DOHH2 (cell line): ENCODE measurements around the gene TBX4.

Source experiments
- H3F3A ChIP-seq: fragments of 200-600 bp; sonication (generic), shearing (Covaris generic); 2 replicates; pipeline ENCODE4 v1.6.0; 2016; ENCODE audit warnings: antibody characterized with exemption, mild to moderate bottlenecking; ENCODE audit not compliant: control insufficient read depth, insufficient read depth
- H3K27ac ChIP-seq: fragments of 200-600 bp; sonication (generic); 2 replicates; pipeline ENCODE4 v1.5.1; 2014; ENCODE audit warnings: low read depth, mild to moderate bottlenecking, low read length, moderate library complexity
- H3K27me3 ChIP-seq: fragments of 200-600 bp; sonication (generic); 2 replicates; pipeline ENCODE4 v1.6.1; 2014; ENCODE audit warnings: mild to moderate bottlenecking, low read length, mixed read lengths; ENCODE audit not compliant: control insufficient read depth
- H3K36me3 ChIP-seq: fragments of 200-600 bp; sonication (generic); 2 replicates; pipeline ENCODE4 v1.6.1; 2014; ENCODE audit warnings: mild to moderate bottlenecking, low read length, moderate library complexity, mixed read lengths; ENCODE audit not compliant: control insufficient read depth
- H3K4me1 ChIP-seq: fragments of 200-600 bp; sonication (generic); 2 replicates; pipeline ENCODE4 v1.6.1; 2014; ENCODE audit warnings: mild to moderate bottlenecking, low read length, mixed read lengths; ENCODE audit not compliant: control insufficient read depth
- H3K4me2 ChIP-seq: fragments of 200-600 bp; sonication (generic); 2 replicates; pipeline ENCODE4 v1.6.0; 2014; ENCODE audit warnings: mild to moderate bottlenecking, low read length, moderate library complexity
- H3K4me3 ChIP-seq: fragments of 200-600 bp; sonication (generic); 2 replicates; pipeline ENCODE4 v1.5.1; 2014; ENCODE audit warnings: mild to moderate bottlenecking, low read length, mixed read lengths
- H3K79me2 ChIP-seq: fragments of 200-600 bp; sonication (generic); 2 replicates; pipeline ENCODE4 v1.6.1; 2014; ENCODE audit warnings: mild to moderate bottlenecking, low read length, mixed read lengths; ENCODE audit not compliant: control insufficient read depth
- H3K9me2 ChIP-seq: fragments of 200-600 bp; sonication (generic); replicated peaks from 2 replicates; pipeline ENCODE4 v1.6.1; 2014; ENCODE audit warnings: mild to moderate bottlenecking, low read length, mixed read lengths; ENCODE audit not compliant: control insufficient read depth
- H3K9me3 ChIP-seq: fragments of 200-600 bp; sonication (generic); 2 replicates; pipeline ENCODE4 v1.6.1; 2014; ENCODE audit warnings: antibody characterized with exemption, low read length, mixed read lengths; ENCODE audit not compliant: control insufficient read depth, insufficient read depth
- H4K20me1 ChIP-seq: fragments of 200-600 bp; sonication (generic); 2 replicates; pipeline ENCODE4 v1.6.0; 2014; ENCODE audit warnings: low read depth, mild to moderate bottlenecking, antibody characterized with exemption, low read length, moderate library complexity; ENCODE audit not compliant: control insufficient read depth, insufficient read depth
- CTCF ChIP-seq: fragments of 200-600 bp; sonication (generic); IDR thresholded peaks from one replicate; pipeline ENCODE4 v1.5.1; 2014; ENCODE audit warnings: antibody characterized with exemption, mild to moderate bottlenecking, low read depth, low read length; ENCODE audit not compliant: poor library complexity, severe bottlenecking
- EZH2phosphoT487 ChIP-seq: fragments of 200-600 bp; sonication (generic); IDR thresholded peaks from 2 replicates; pipeline ENCODE4 v1.6.1; 2017; ENCODE audit warnings: borderline replicate concordance, mild to moderate bottlenecking, antibody characterized with exemption, low read length, moderate library complexity, mixed read lengths

Gene TBX4

GRCh38 chr17:61482467-61482866, 30.2 kb downstream of the TBX4 start:
- Histone ChIP-seq H3K79me2 (no peaks in the 10 kb centered on the region), H4K20me1 (no peaks in the 10 kb centered on the region), H3K9me3 (no peaks in the 10 kb centered on the region), H3K27ac (no peak overlapping the region), H3K4me3 (no peak overlapping the region), H3K4me1 (no peaks in the 10 kb centered on the region), H3K36me3 (no peaks in the 10 kb centered on the region), H3K27me3 (no peaks in the 10 kb centered on the region), H3K4me2 (no peak overlapping the region), H3K9me2 (no peaks in the 10 kb centered on the region), H3F3A (no peaks in the 10 kb centered on the region)
- TF ChIP-seq CTCF (no peak), EZH2phosphoT487 (no peak)

- Histone ChIP-seq H3K27ac (no peak overlapping the region), H3K9me3 (no peaks in the 10 kb centered on the region), H3K36me3 (no peaks in the 10 kb centered on the region), H4K20me1 (no peaks in the 10 kb centered on the region), H3K4me3 (no peak overlapping the region), H3K79me2 (no peaks in the 10 kb centered on the region), H3K27me3 (no peaks in the 10 kb centered on the region), H3K4me1 (no peaks in the 10 kb centered on the region), H3K9me2 (no peaks in the 10 kb centered on the region), H3K4me2 (no peak overlapping the region), H3F3A (no peaks in the 10 kb centered on the region)
- TF ChIP-seq CTCF (no peak), EZH2phosphoT487 (no peak)
Measured at GRCh38 chr17:61483778-61484116, 31.5 kb downstream of the TBX4 start.

- H3K27me3 ChIP-seq: no peaks in the 10 kb centered on the region
- H3K4me3 ChIP-seq: no peak overlapping the region
- no peaks in the 10 kb centered on the region for H3K9me3 ChIP-seq
- no peak for TF ChIP-seq EZH2phosphoT487
- TF ChIP-seq CTCF: no peak
- H4K20me1 ChIP-seq: no peaks in the 10 kb centered on the region
- H3K4me1 ChIP-seq: no peaks in the 10 kb centered on the region
- H3K4me2 ChIP-seq: no peak overlapping the region
- no peaks in the 10 kb centered on the region for H3K79me2 ChIP-seq
- no peaks in the 10 kb centered on the region for H3K36me3 ChIP-seq
- H3K9me2 ChIP-seq: no peaks in the 10 kb centered on the region
- no peak overlapping the region for H3K27ac ChIP-seq
- no peaks in the 10 kb centered on the region for H3F3A ChIP-seq
Measured at GRCh38 chr17:61484174-61484573, 32.0 kb downstream of the TBX4 start.
